PC-9 (cell line): ENCODE data around the gene LDLRAD3. TPM values are rescaled to one million over a fixed set of nuclear protein-coding genes. Genes with fewer than 3 reads are reported as not detected.

Experiments used
- BruUV-seq: library from RNA; stranded (reverse); fragments of 400-500 nt; replicated peaks from 2 replicates; lab custom pipeline; 2021; lab: Mats Ljungman, UMichigan
- CTCF ChIA-PET: fragments of 300-600 bp; sonication (Branson Sonifier 250); formaldehyde crosslinking; loops from one replicate; lab custom pipeline; 2022; ENCODE audit warnings: antibody characterized with exemption; lab: Charles Lee
- POLR2A ChIA-PET: fragments of 300-600 bp; sonication (Branson Sonifier 250); formaldehyde crosslinking; loops from one replicate; lab custom pipeline; 2022; ENCODE audit warnings: antibody characterized with exemption; ENCODE audit not compliant: unreplicated experiment; lab: Charles Lee
- DNase-seq, 2 experiments: peaks; one replicate each; pipeline versions ENCODE4 v3.0.0 to v3.0.0-alpha.2; 2015 to 2022; ENCODE audit warnings: mixed read lengths in 1 of 2
- H2AFZ ChIP-seq: fragments of 200-600 bp; sonication (generic); 2 replicates; pipeline ENCODE4 v1.8.1; 2017; ENCODE audit warnings: antibody characterized with exemption
- H3F3A ChIP-seq: fragments of 200-600 bp; sonication (generic); 2 replicates; pipeline ENCODE4 v1.8.1; 2017; ENCODE audit warnings: antibody characterized with exemption, mild to moderate bottlenecking, low read depth; ENCODE audit not compliant: insufficient read depth
- H3K27ac ChIP-seq: fragments of 200-600 bp; sonication (generic); 2 replicates; pipeline ENCODE4 v1.6.1; 2016; ENCODE audit warnings: mixed run types
- H3K27me3 ChIP-seq: fragments of 200-600 bp; sonication (generic); 2 replicates; pipeline ENCODE4 v1.6.1; 2016; ENCODE audit warnings: low read depth, mixed run types; ENCODE audit not compliant: insufficient read depth
- H3K36me3 ChIP-seq: fragments of 200-600 bp; sonication (generic); 2 replicates; pipeline ENCODE4 v1.6.1; 2016; ENCODE audit warnings: low read depth, mixed run types
- H3K4me1 ChIP-seq: fragments of 200-600 bp; sonication (generic); replicated peaks from 2 replicates; pipeline ENCODE4 v1.6.1; 2016; ENCODE audit warnings: mixed run types; ENCODE audit not compliant: insufficient read depth
- H3K4me2 ChIP-seq: fragments of 200-600 bp; sonication (generic); 2 replicates; pipeline ENCODE4 v1.6.1; 2017; ENCODE audit warnings: mixed run types
- H3K4me3 ChIP-seq: fragments of 200-600 bp; sonication (generic); 2 replicates; pipeline ENCODE4 v1.6.1; 2016; ENCODE audit warnings: mixed run types
- H3K79me2 ChIP-seq: fragments of 200-600 bp; sonication (generic); 2 replicates; pipeline ENCODE4 v1.6.1; 2017; ENCODE audit warnings: low read depth, mixed run types
- H3K9me2 ChIP-seq: fragments of 200-600 bp; sonication (generic); 2 replicates; pipeline ENCODE4 v1.8.1; 2017; ENCODE audit warnings: mild to moderate bottlenecking; ENCODE audit not compliant: insufficient read depth
- H3K9me3 ChIP-seq: fragments of 200-600 bp; sonication (generic); 2 replicates; pipeline ENCODE4 v1.8.1; 2016; ENCODE audit warnings: low read depth; ENCODE audit not compliant: insufficient read depth
- H4K20me1 ChIP-seq: fragments of 200-600 bp; sonication (generic); 2 replicates; pipeline ENCODE4 v1.8.1; 2017; ENCODE audit not compliant: insufficient read depth
- CTCF ChIP-seq: fragments of 200-600 bp; sonication (generic); conservative IDR thresholded peaks from 2 replicates; pipeline ENCODE4 v1.6.1; 2017; ENCODE audit warnings: mixed run types, antibody characterized with exemption, mild to moderate bottlenecking, moderate library complexity
- EZH2 ChIP-seq: fragments of 200-600 bp; sonication (generic); IDR thresholded peaks from 2 replicates; pipeline ENCODE4 v1.8.0; 2017; ENCODE audit warnings: antibody characterized with exemption, low read depth
- intact Hi-C: fragments of 100-400 bp; cut with micrococcal nuclease; formaldehyde crosslinking; loops from one replicate; pipeline ENCODE4 v1.10.0; 2022; ENCODE audit not compliant: unreplicated experiment
- total RNA-seq: library from RNA; stranded (reverse); gene quantifications from 2 replicates; pipeline ENCODE4 v1.2.3, GENCODE V29; 2021

Gene LDLRAD3
- total RNA-seq, 1 experiment from 2014 or later = 15.9 TPM

DNA sequence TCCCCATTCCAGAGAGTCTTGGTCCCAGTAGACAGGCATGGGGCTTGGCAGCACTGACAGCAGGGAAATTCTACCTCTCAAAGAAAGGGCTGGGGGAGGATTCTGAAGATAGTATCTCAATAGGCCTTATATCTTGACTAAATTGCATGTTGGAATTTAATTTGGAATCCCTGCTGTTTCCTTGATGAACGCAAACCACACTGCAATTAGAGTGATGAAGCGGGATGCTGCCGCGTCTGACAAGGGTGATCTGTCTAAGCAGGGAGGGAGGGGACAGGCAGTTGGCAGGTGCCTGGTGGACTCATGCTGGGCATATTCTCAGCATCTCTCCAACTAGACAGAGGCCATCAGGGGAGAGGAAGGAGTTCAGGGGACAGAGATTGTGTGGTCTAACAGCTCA, 296.9 kb downstream of the LDLRAD3 start:
- no peaks in the 10 kb centered on the region for H3K4me1 ChIP-seq
- no peak for TF ChIP-seq EZH2
- no peak for TF ChIP-seq CTCF
- no peaks in the 10 kb centered on the region for H3K27me3 ChIP-seq
- no peaks in the 10 kb centered on the region for H3F3A ChIP-seq
- H3K36me3 ChIP-seq = no peaks in the 10 kb centered on the region
- POLR2A ChIA-PET = no interaction called here
- H4K20me1 ChIP-seq = no peaks in the 10 kb centered on the region
- no peaks in the 10 kb centered on the region for H3K9me3 ChIP-seq
- intact Hi-C loops = no loop called here
- no TSS peak for BruUV-seq
- no peak for DNase-seq
- CTCF ChIA-PET = no interaction called here
- no peak overlapping the region for H3K4me2 ChIP-seq
- no peaks in the 10 kb centered on the region for H3K79me2 ChIP-seq
- no peaks in the 10 kb centered on the region for H3K9me2 ChIP-seq
- H3K4me3 ChIP-seq = no peak overlapping the region
- H2AFZ ChIP-seq = no peak overlapping the region
- no peak overlapping the region for H3K27ac ChIP-seq

DNA sequence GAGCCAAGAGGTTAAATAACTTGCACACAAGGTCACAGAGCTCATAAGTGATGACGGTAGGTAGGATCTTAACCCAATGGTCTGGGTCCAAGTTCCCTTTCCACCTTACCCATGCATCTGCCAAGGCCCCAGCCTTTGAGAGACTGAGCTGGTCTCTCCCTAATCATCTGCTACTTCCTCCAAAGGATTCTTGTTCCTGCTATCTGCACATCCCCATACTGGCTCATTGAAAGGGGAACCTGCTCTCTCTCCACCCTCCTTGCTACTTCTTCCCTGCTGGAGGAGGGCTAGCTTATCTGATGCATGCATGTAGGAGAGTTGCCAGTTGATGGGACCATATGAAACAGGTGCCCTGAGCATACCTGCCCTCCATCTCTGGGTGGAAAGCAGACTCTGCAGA, 297.6 kb downstream of the LDLRAD3 start:
- H3K4me3 ChIP-seq = no peak overlapping the region
- no peak overlapping the region for H2AFZ ChIP-seq
- CTCF ChIA-PET = interaction anchor here (0.6 kb wide), 1 partner anchor 287 kb away, joined by 3 read pairs; no protein-coding TSS in a partner anchor
- intact Hi-C loops = no loop called here
- H3K36me3 ChIP-seq = no peaks in the 10 kb centered on the region
- H3K4me2 ChIP-seq = no peak overlapping the region
- no peaks in the 10 kb centered on the region for H4K20me1 ChIP-seq
- no TSS peak for BruUV-seq
- no peaks in the 10 kb centered on the region for H3K9me3 ChIP-seq
- no peaks in the 10 kb centered on the region for H3K4me1 ChIP-seq
- POLR2A ChIA-PET = no interaction called here
- no peaks in the 10 kb centered on the region for H3K9me2 ChIP-seq
- H3K27me3 ChIP-seq = no peaks in the 10 kb centered on the region
- no peaks in the 10 kb centered on the region for H3F3A ChIP-seq
- no peak for DNase-seq
- no peaks in the 10 kb centered on the region for H3K79me2 ChIP-seq
- no peak for TF ChIP-seq EZH2
- H3K27ac ChIP-seq = no peak overlapping the region

DNA sequence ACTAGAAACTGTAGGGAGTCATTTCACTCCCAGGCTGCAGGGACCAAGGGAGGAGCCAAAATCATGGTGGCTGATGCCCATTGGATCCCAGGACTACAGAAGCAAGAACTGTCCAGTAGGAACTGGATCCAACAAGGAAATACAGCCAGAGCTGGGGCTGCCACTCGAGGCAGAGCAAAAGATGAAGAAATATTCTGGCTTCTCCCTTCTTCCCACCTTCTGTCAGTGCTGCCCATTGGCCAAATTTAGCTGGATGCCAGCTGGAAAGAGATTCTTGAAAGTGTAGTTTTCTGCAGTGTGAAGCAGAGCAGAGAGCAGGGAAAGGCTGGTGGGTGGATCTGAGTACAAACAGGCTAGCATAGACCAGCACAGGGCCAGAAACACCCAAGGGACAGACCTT, 299.8 kb downstream of the LDLRAD3 start:
- ChIA-PET POLR2A (no interaction called here), CTCF (no interaction called here)
- Histone ChIP-seq H4K20me1 (no peaks in the 10 kb centered on the region), H3F3A (no peaks in the 10 kb centered on the region), H3K27me3 (no peaks in the 10 kb centered on the region), H3K36me3 (no peaks in the 10 kb centered on the region), H3K9me3 (no peaks in the 10 kb centered on the region), H3K27ac (no peak overlapping the region), H3K4me1 (no peaks in the 10 kb centered on the region), H3K4me2 (no peak overlapping the region), H3K9me2 (no peaks in the 10 kb centered on the region), H3K79me2 (no peaks in the 10 kb centered on the region), H3K4me3 (no peak overlapping the region), H2AFZ (no peak overlapping the region)
- DNase-seq = no peak
- no TSS peak for BruUV-seq
- TF ChIP-seq CTCF = no peak
- TF ChIP-seq EZH2 = no peak
- intact Hi-C loops = no loop called here

GRCh38 chr11:36247493-36247892, 303.6 kb downstream of the LDLRAD3 start:
- intact Hi-C loops = loop anchor here (5.0 kb wide), 1 partner anchor 760 kb away; no protein-coding TSS in a partner anchor
- no peak overlapping the region for H3K4me2 ChIP-seq
- no TSS peak for BruUV-seq
- TF ChIP-seq CTCF (no peak), EZH2 (no peak)
- no peaks in the 10 kb centered on the region for H3K36me3 ChIP-seq
- no peak overlapping the region for H3K27ac ChIP-seq
- H3K27me3 ChIP-seq = no peaks in the 10 kb centered on the region
- ChIA-PET CTCF (no interaction called here), POLR2A (no interaction called here)
- H3K4me1 ChIP-seq = peaks cover 11% of the 10 kb centered on the region
- no peaks in the 10 kb centered on the region; the same call in 1 of the 2 replicates for H3K9me3 ChIP-seq
- DNase-seq = no peak
- H4K20me1 ChIP-seq = no peaks in the 10 kb centered on the region
- H3K9me2 ChIP-seq = no peaks in the 10 kb centered on the region
- H3K79me2 ChIP-seq = no peaks in the 10 kb centered on the region
- H3K4me3 ChIP-seq = no peak overlapping the region
- H3F3A ChIP-seq = no peaks in the 10 kb centered on the region
- no peak overlapping the region for H2AFZ ChIP-seq
